Breast epithelium (tissue), 3 donors: ENCODE data around the gene ETDA.

Source experiments
- CTCF ChIP-seq, 3 donors: fragments of 450-650 bp; IDR thresholded peaks; one replicate each; pipeline ENCODE4 v1.5.1; 2016 to 2017; ENCODE audit warnings: antibody characterized with exemption in 3 of 3, mild to moderate bottlenecking in 3 of 3, moderate library complexity in 3 of 3
- POLR2A ChIP-seq: fragments of 450-650 bp; IDR thresholded peaks from one replicate; pipeline ENCODE4 v1.6.1; 2016; ENCODE audit warnings: antibody characterized with exemption, mild to moderate bottlenecking, moderate library complexity

GRCh38 chrX:135287266-135287823, 35.5 kb downstream of the ETDA start:
- TF ChIP-seq CTCF (IDR thresholded peaks at IDR 0.05) (no peak), POLR2A (no peak)
